ENCODE results near the gene STRADA.

DNA sequence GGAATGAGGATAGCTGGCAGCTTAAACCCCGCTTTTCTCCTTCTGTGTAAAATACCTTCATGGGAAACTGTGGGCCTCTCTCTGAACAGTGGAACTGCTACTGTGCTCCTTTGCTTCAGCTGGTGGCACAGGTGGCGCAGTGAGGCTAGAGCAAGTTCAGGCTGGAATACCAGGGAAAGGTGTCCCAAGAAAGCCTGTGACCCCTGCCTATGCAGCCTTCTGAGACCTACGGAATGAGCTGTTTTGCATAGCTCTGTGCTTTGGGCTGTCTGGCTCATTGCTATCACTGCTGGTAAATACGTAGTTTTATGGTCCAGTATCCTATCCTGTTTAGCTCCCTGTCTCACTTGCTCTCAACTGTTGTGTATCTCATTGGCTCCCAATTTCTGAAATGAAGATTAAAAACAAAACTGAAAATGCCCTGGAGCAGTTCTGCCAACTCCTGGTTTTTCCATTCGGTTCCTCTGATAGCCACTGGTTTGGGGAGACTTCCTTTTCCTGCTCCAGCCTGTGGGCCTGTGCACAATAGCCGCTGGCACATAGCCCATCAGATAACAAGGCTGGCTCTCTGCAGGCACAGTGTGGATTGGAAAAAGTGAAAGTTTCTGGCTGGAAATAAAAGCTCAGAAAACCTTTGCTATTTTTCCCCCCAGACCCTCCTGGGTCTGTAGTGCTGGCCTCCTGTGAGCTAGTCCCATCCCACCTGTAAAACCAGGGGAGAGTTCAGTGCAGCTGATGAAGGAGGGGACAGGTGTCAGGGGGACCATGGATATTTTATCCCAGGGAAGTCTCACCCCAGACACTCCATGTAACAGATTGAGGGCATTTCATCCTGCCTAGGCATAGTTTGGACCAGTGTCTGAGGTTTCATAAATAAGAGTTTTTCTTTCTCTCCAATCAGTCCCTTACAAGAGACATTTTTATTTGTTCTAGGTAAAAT, 65.7 kb downstream of the STRADA start:
- TF ChIP-seq, protein P1, sequence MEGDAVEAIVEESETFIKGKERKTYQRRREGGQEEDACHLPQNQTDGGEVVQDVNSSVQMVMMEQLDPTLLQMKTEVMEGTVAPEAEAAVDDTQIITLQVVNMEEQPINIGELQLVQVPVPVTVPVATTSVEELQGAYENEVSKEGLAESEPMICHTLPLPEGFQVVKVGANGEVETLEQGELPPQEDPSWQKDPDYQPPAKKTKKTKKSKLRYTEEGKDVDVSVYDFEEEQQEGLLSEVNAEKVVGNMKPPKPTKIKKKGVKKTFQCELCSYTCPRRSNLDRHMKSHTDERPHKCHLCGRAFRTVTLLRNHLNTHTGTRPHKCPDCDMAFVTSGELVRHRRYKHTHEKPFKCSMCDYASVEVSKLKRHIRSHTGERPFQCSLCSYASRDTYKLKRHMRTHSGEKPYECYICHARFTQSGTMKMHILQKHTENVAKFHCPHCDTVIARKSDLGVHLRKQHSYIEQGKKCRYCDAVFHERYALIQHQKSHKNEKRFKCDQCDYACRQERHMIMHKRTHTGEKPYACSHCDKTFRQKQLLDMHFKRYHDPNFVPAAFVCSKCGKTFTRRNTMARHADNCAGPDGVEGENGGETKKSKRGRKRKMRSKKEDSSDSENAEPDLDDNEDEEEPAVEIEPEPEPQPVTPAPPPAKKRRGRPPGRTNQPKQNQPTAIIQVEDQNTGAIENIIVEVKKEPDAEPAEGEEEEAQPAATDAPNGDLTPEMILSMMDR (IDR thresholded peaks at IDR 0.05; ENCODE audit: poor library complexity), result no peak
- TF ChIP-seq EZH2phosphoT487 (IDR thresholded peaks at IDR 0.05; ENCODE audit: low read depth, severe bottlenecking, unreplicated experiment), result no peak
- TF ChIP-seq EZH2 (IDR thresholded peaks at IDR 0.05; ENCODE audit: borderline replicate concordance), result no peak
